Measurements from ENCODE around the gene TP53RK. TPM values are rescaled to one million over a fixed set of nuclear protein-coding genes. Genes with fewer than 3 reads are reported as not detected.

The TP53RK gene
- total and polyA plus RNA-seq, 2 of the 13 experiments (the other 11 are each of a cell fraction or from before 2014, with no cell fraction given), result 12.9 to 25.5 TPM

DNA sequence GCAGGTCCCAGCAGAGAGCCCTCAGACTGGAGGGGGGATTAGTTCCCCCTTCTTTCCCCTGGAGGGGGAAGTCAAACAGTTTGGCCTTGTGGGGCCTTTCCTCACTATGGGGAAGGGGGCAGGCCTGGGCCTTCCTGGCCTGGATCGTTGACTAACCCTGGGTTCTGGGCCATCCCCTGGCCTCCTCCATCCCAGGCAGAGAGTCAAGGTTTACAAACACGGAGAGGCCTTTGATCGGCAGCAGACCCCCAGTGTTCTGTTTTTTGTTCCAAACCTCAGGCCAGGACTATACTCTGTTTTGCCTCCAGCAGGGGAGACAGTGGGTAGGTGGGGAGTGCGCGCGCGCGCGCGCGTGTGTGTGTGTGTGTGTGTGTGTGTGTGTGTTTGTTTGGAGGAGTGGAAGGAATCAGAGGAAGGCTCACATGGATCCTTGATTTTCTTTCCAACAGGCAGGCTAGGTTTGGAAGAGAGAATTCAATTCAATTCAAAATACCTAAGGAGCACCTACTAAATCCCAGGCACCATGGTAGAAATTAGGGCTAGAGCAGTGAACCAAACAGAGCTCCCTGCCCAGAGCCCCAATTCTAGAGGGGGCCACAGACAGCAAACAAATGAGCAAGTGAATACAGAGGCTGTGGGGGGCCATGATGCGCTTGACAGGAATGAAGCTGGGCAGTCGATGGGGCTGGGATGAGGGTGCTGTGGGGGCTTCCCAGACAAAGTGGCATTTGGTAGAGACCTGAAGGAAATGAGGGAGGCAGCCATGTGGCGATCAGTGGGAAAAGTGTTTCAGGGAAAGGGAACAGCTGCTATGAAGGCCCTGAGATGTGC, 14.8 kb downstream of the TP53RK start (continued):
- TF ChIP-seq ZNF569 (CRISPR knock-in tag; IDR thresholded peaks at IDR 0.05; ENCODE audit: borderline replicate concordance), result no peak
- TF ChIP-seq TBP (CRISPR knock-in tag; IDR thresholded peaks at IDR 0.05), result no peak
- peak; percentile 92 for TF ChIP-seq ZGPAT (CRISPR knock-in tag; IDR thresholded peaks at IDR 0.05)
- peak; percentile 87; the same call in 1 of the 2 replicates for TF ChIP-seq NFIC (IDR thresholded peaks at IDR 0.05; ENCODE audit: low read length)
- peak; percentile 90 for TF ChIP-seq CREM (IDR thresholded peaks at IDR 0.05)
- TF ChIP-seq CREM (CRISPR knock-in tag; IDR thresholded peaks at IDR 0.05), result no peak
- no peak for TF ChIP-seq HHEX (CRISPR knock-in tag; IDR thresholded peaks at IDR 0.05)
- peak; percentile 78; the same call in 1 of the 2 replicates for TF ChIP-seq ZNF274 (CRISPR knock-in tag; IDR thresholded peaks at IDR 0.05)
- TF ChIP-seq HCFC1 (IDR thresholded peaks at IDR 0.05; ENCODE audit: low read depth, low read length), result no peak
- TF ChIP-seq ZNF782 (CRISPR knock-in tag; IDR thresholded peaks at IDR 0.05; ENCODE audit: borderline replicate concordance), result no peak
- TF ChIP-seq, protein P1, sequence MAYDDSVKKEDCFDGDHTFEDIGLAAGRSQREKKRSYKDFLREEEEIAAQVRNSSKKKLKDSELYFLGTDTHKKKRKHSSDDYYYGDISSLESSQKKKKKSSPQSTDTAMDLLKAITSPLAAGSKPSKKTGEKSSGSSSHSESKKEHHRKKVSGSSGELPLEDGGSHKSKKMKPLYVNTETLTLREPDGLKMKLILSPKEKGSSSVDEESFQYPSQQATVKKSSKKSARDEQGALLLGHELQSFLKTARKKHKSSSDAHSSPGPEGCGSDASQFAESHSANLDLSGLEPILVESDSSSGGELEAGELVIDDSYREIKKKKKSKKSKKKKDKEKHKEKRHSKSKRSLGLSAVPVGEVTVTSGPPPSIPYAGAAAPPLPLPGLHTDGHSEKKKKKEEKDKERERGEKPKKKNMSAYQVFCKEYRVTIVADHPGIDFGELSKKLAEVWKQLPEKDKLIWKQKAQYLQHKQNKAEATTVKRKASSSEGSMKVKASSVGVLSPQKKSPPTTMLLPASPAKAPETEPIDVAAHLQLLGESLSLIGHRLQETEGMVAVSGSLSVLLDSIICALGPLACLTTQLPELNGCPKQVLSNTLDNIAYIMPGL (CRISPR knock-in tag; IDR thresholded peaks at IDR 0.05; ENCODE audit: borderline replicate concordance in 1 of 2, low read depth in 1 of 2), result peak in 1 of 2 experiments; percentile 51; a peak in 1 of 4 replicates
- TF ChIP-seq ZNF329 (CRISPR knock-in tag; IDR thresholded peaks at IDR 0.05; ENCODE audit: low read depth), result no peak
- TF ChIP-seq ZNF24 (IDR thresholded peaks at IDR 0.05), result peak; percentile 52; the same call in 1 of the 2 replicates
- TF ChIP-seq ZNF496 (CRISPR knock-in tag; IDR thresholded peaks at IDR 0.05; ENCODE audit: insufficient replicate concordance), result no peak
- peak; percentile 93 for TF ChIP-seq TCF7 (IDR thresholded peaks at IDR 0.05; ENCODE audit: low read depth)
- TF ChIP-seq JDP2 (CRISPR knock-in tag; IDR thresholded peaks at IDR 0.05; ENCODE audit: borderline replicate concordance), result no peak; the same call in 1 of the 2 replicates
- TF ChIP-seq, protein P2, sequence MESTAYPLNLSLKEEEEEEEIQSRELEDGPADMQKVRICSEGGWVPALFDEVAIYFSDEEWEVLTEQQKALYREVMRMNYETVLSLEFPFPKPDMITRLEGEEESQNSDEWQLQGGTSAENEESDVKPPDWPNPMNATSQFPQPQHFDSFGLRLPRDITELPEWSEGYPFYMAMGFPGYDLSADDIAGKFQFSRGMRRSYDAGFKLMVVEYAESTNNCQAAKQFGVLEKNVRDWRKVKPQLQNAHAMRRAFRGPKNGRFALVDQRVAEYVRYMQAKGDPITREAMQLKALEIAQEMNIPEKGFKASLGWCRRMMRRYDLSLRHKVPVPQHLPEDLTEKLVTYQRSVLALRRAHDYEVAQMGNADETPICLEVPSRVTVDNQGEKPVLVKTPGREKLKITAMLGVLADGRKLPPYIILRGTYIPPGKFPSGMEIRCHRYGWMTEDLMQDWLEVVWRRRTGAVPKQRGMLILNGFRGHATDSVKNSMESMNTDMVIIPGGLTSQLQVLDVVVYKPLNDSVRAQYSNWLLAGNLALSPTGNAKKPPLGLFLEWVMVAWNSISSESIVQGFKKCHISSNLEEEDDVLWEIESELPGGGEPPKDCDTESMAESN (CRISPR knock-in tag; conservative IDR thresholded peaks at IDR 0.05), result peak; percentile 91
- no peak for TF ChIP-seq FOXA1 (IDR thresholded peaks at IDR 0.05)
- TF ChIP-seq FOXA1 (CRISPR knock-in tag; IDR thresholded peaks at IDR 0.05), result peak; percentile 72; the same call in 1 of the 2 replicates
- peak; percentile 75; the same call in 1 of the 2 replicates for TF ChIP-seq ZNF234 (CRISPR knock-in tag; conservative IDR thresholded peaks at IDR 0.05)
- no peak; the same call in 1 of the 2 replicates for TF ChIP-seq ZNF558 (CRISPR knock-in tag; IDR thresholded peaks at IDR 0.05; ENCODE audit: borderline replicate concordance)
- no peak for TF ChIP-seq CREB3 (CRISPR knock-in tag; IDR thresholded peaks at IDR 0.05)
- peak; percentile 67; the same call in 1 of the 2 replicates for TF ChIP-seq PRMT3 (CRISPR knock-in tag; IDR thresholded peaks at IDR 0.05; ENCODE audit: borderline replicate concordance, low read depth)
- peak; percentile 41; the same call in 1 of the 2 replicates for TF ChIP-seq ESRRA (CRISPR knock-in tag; IDR thresholded peaks at IDR 0.05; ENCODE audit: low read depth)
- no peak for TF ChIP-seq PCBP2 (optimal IDR thresholded peaks at IDR 0.05; ENCODE audit: low read depth, low read length, poor library complexity, severe bottlenecking)

Measured in HepG2 (cell line).